ENCODE measurements around the gene ATAD2B.

- TF ChIP-seq CTCF (IDR thresholded peaks at IDR 0.05; ENCODE audit: low read depth, low read length): no peak
- TF ChIP-seq EZH2phosphoT487 (IDR thresholded peaks at IDR 0.05; ENCODE audit: low read depth): no peak
These were observed 117.8 kb downstream of the ATAD2B start for GRCh38 chr2:23809150-23809549.
